OCI-LY1 (cell line): ENCODE results near the gene CAPN10.

ENCODE experiments used
- CTCF ChIP-seq: fragments of 200-600 bp; sonication (generic), shearing (Covaris generic); IDR thresholded peaks from 2 replicates; pipeline ENCODE4 v1.5.1; 2017; ENCODE audit warnings: mild to moderate bottlenecking, antibody characterized with exemption, low read length, moderate library complexity, mixed read lengths
- EZH2 ChIP-seq: fragments of 200-600 bp; sonication (generic), shearing (Covaris generic); IDR thresholded peaks from 2 replicates; pipeline ENCODE4 v1.8.0; 2017; ENCODE audit warnings: borderline replicate concordance, mixed run types, mild to moderate bottlenecking, antibody characterized with exemption, low read length, moderate library complexity, mixed read lengths

GRCh38 chr2:240591784-240592183 lies 5.2 kb downstream of the CAPN10 start:
- TF ChIP-seq CTCF (no peak), EZH2 (no peak)
